A673 (cell line): ENCODE results near the gene ACOT11.

Source experiments
- EZH2 ChIP-seq: fragments of 200-600 bp; sonication (generic); IDR thresholded peaks from 2 replicates; pipeline ENCODE4 v1.6.1; 2017; ENCODE audit warnings: borderline replicate concordance, low read depth, mild to moderate bottlenecking, mixed read lengths, antibody characterized with exemption, low read length; ENCODE audit not compliant: poor library complexity, severe bottlenecking
- TF ChIP-seq, protein P1 (sequence below): fragments of 300-800, 200-600 bp; sonication (generic); conservative IDR thresholded peaks from 2 replicates; pipeline ENCODE4 v1.5.1; 2017; ENCODE audit warnings: low read depth, mild to moderate bottlenecking, antibody characterized with exemption, low read length, moderate library complexity, mixed read lengths

DNA sequence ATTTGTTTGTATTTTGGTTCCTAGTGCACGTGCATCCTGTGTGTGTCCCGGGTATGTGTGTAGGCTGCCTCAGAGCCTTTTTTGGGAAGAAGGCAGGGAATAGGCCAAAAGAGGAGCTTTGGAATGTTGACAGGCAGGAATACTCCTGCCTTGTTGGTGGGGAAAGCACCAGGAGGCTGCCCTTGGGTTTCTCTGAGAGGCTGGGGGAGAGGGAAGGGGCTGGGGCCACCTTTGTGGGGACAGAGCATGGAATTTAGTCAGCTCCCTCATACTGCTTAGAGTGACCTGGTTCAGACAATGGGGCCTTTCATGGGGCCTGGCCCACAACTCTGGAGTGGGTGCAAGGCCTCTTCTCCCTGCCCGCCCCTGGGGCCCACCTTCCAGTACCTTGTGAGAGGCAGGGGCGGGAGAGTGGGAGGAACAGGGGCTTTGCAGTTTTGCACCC is 31.3 kb downstream of the ACOT11 start:
- TF ChIP-seq, protein P1, sequence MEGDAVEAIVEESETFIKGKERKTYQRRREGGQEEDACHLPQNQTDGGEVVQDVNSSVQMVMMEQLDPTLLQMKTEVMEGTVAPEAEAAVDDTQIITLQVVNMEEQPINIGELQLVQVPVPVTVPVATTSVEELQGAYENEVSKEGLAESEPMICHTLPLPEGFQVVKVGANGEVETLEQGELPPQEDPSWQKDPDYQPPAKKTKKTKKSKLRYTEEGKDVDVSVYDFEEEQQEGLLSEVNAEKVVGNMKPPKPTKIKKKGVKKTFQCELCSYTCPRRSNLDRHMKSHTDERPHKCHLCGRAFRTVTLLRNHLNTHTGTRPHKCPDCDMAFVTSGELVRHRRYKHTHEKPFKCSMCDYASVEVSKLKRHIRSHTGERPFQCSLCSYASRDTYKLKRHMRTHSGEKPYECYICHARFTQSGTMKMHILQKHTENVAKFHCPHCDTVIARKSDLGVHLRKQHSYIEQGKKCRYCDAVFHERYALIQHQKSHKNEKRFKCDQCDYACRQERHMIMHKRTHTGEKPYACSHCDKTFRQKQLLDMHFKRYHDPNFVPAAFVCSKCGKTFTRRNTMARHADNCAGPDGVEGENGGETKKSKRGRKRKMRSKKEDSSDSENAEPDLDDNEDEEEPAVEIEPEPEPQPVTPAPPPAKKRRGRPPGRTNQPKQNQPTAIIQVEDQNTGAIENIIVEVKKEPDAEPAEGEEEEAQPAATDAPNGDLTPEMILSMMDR = no peak
- TF ChIP-seq EZH2 = no peak
